ENCODE results near the gene MSMP.

Gene MSMP

GRCh38 chr9:35754264-35754663 is at the start of gene MSMP:
Gene MSMP (minus strand): TSS chr9:35754276. CDS start chr9:35754129, 147 bp downstream.
- DNase-seq = no peak

GRCh38 chr9:35801328-35802128 is 47.5 kb upstream of the MSMP start:
- no peak for DNase-seq

GRCh38 chr9:35800530-35800929 is 46.5 kb upstream of the MSMP start:
- no peak for DNase-seq

GRCh38 chr9:35798658-35799374 is 44.7 kb upstream of the MSMP start:
- peak; percentile 36 to 41 for DNase-seq

- DNase-seq = no peak
These were observed 43.4 kb upstream of the MSMP start for GRCh38 chr9:35797311-35798109.

- no peak for DNase-seq
These were observed 41.6 kb upstream of the MSMP start for GRCh38 chr9:35795695-35796094.

GRCh38 chr9:35793461-35793860 is 39.4 kb upstream of the MSMP start:
- no peak for DNase-seq

- DNase-seq = no peak
These were observed 38.8 kb upstream of the MSMP start for GRCh38 chr9:35792826-35793225.

- no peak for DNase-seq
These were observed 38.1 kb upstream of the MSMP start for GRCh38 chr9:35792024-35792813.

- no peak for DNase-seq
These were observed 37.3 kb upstream of the MSMP start, which contains the start of gene NPR2 for GRCh38 chr9:35791297-35791921. Gene NPR2 (plus strand): TSS chr9:35791591. CDS start chr9:35792409, 818 bp downstream.

GRCh38 chr9:35790385-35791296 is 36.6 kb upstream of the MSMP start:
- peak; percentile 49 to 50 for DNase-seq

GRCh38 chr9:35790025-35790384 is 35.9 kb upstream of the MSMP start:
- DNase-seq = no peak

GRCh38 chr9:35789541-35789940 is 35.5 kb upstream of the MSMP start:
- DNase-seq = no peak

- no peak for DNase-seq
These were observed 29.3 kb upstream of the MSMP start for GRCh38 chr9:35783418-35783817.

GRCh38 chr9:35781066-35781465 is 27.0 kb upstream of the MSMP start:
- DNase-seq = no peak

- no peak for DNase-seq
These were observed 24.4 kb upstream of the MSMP start for GRCh38 chr9:35778496-35778895.

GRCh38 chr9:35776018-35776417 is 21.9 kb upstream of the MSMP start:
- no peak for DNase-seq

- no peak for DNase-seq
These were observed 21.0 kb upstream of the MSMP start for GRCh38 chr9:35774907-35775635.

- DNase-seq = no peak
These were observed 17.9 kb upstream of the MSMP start for GRCh38 chr9:35771943-35772342.

- DNase-seq = no peak
These were observed 17.5 kb upstream of the MSMP start for GRCh38 chr9:35771534-35771933.

Data from stimulated activated CD4-positive, alpha-beta T cell treated with anti-CD3 and anti-CD28 coated beads, Interleukin-2, amount 100 ng/mL, for 48 hours (primary cell).